Neural cell (in vitro differentiated cells): Measurements from ENCODE around the gene BCL2. TPM values are rescaled to one million over a fixed set of nuclear protein-coding genes. Genes with fewer than 3 reads are reported as not detected.

Experiments
- H2AFZ ChIP-seq: fragments of 200-600, 300-800 bp; sonication (generic), shearing (Covaris generic); 2 replicates; pipeline ENCODE4 v1.6.0; 2014; ENCODE audit warnings: low read depth, mild to moderate bottlenecking, antibody characterized with exemption, low read length, moderate library complexity
- H3F3A ChIP-seq: fragments of 200-600 bp; shearing (Covaris generic); 2 replicates; pipeline ENCODE4 v1.6.1; 2016; ENCODE audit warnings: mild to moderate bottlenecking, moderate library complexity, mixed read lengths, antibody characterized with exemption, low read length; ENCODE audit not compliant: insufficient read depth, poor library complexity, severe bottlenecking
- H3K27ac ChIP-seq: fragments of 200-600, 300-800 bp; sonication (generic), shearing (Covaris generic); 2 replicates; pipeline ENCODE4 v1.5.1; 2014; ENCODE audit warnings: mild to moderate bottlenecking, low read length, moderate library complexity
- H3K27me3 ChIP-seq: fragments of 300-800, 200-600 bp; sonication (generic), shearing (Covaris generic); 2 replicates; pipeline ENCODE4 v1.6.0; 2014; ENCODE audit warnings: mild to moderate bottlenecking, low read depth, low read length, moderate library complexity; ENCODE audit not compliant: insufficient read depth
- H3K36me3 ChIP-seq: fragments of 300-800, 200-600 bp; sonication (generic), shearing (Covaris generic); 2 replicates; pipeline ENCODE4 v1.5.1; 2014; ENCODE audit warnings: mild to moderate bottlenecking, antibody characterized with exemption, low read length, moderate library complexity; ENCODE audit not compliant: insufficient read depth
- H3K4me2 ChIP-seq: fragments of 300-800, 200-600 bp; sonication (generic), shearing (Covaris generic); 2 replicates; pipeline ENCODE4 v1.6.0; 2014; ENCODE audit warnings: mild to moderate bottlenecking, low read length
- H3K4me3 ChIP-seq: fragments of 300-800, 200-600 bp; sonication (generic), shearing (Covaris generic); 2 replicates; pipeline ENCODE4 v1.5.1; 2014; ENCODE audit warnings: mild to moderate bottlenecking, low read length, moderate library complexity
- H3K79me2 ChIP-seq: fragments of 200-600 bp; shearing (Covaris generic); replicated peaks from 2 replicates; pipeline ENCODE4 v1.6.0; 2014; ENCODE audit warnings: mild to moderate bottlenecking, low read length, moderate library complexity; ENCODE audit not compliant: insufficient read depth
- H3K9ac ChIP-seq: fragments of 300-800, 200-600 bp; sonication (generic), shearing (Covaris generic); 2 replicates; pipeline ENCODE4 v1.6.1; 2016; ENCODE audit warnings: mild to moderate bottlenecking, low read length, mixed read lengths
- H3K9me2 ChIP-seq: fragments of 200-600 bp; shearing (Covaris generic); 2 replicates; pipeline ENCODE4 v1.6.1; 2016; ENCODE audit warnings: mild to moderate bottlenecking, low read length, mixed read lengths; ENCODE audit not compliant: insufficient read depth
- H3K9me3 ChIP-seq: fragments of 200-600, 300-800 bp; sonication (generic), shearing (Covaris generic); 2 replicates; pipeline ENCODE4 v1.6.1; 2016; ENCODE audit warnings: mild to moderate bottlenecking, mixed run types, low read length, moderate library complexity, mixed read lengths
- H4K20me1 ChIP-seq: fragments of 200-600 bp; shearing (Covaris generic); 2 replicates; pipeline ENCODE4 v1.6.1; 2016; ENCODE audit warnings: mild to moderate bottlenecking, mixed run types; ENCODE audit not compliant: insufficient read depth
- EP300 ChIP-seq: fragments of 450-650 bp; conservative IDR thresholded peaks from 2 replicates; pipeline ENCODE4 v1.6.1; 2014; ENCODE audit warnings: antibody characterized with exemption, mild to moderate bottlenecking, moderate library complexity; ENCODE audit not compliant: poor library complexity, severe bottlenecking
- EZH2 ChIP-seq: fragments of 200-600, 300-800 bp; shearing (Covaris generic), sonication (generic); IDR thresholded peaks from 2 replicates; pipeline ENCODE4 v1.6.1; 2014; ENCODE audit warnings: antibody characterized with exemption, low read length, borderline replicate concordance, mild to moderate bottlenecking; ENCODE audit not compliant: insufficient read depth, poor library complexity, severe bottlenecking
- MXI1 ChIP-seq: fragments of 450-650 bp; conservative IDR thresholded peaks from 2 replicates; pipeline ENCODE4 v1.6.1; 2014; ENCODE audit warnings: antibody characterized with exemption, mild to moderate bottlenecking; ENCODE audit not compliant: poor library complexity, severe bottlenecking
- POLR2AphosphoS5 ChIP-seq: IDR thresholded peaks from 2 replicates; pipeline ENCODE4 v1.6.1; 2012
- RAD21 ChIP-seq: fragments of 450-650 bp; conservative IDR thresholded peaks from 2 replicates; pipeline ENCODE4 v1.6.1; 2014; ENCODE audit warnings: antibody characterized with exemption, mild to moderate bottlenecking, moderate library complexity
- SMC3 ChIP-seq: fragments of 450-650 bp; conservative IDR thresholded peaks from 2 replicates; pipeline ENCODE4 v1.6.1; 2014; ENCODE audit warnings: antibody characterized with exemption, mild to moderate bottlenecking, moderate library complexity; ENCODE audit not compliant: poor library complexity
- TAF1 ChIP-seq: IDR thresholded peaks from 2 replicates; pipeline ENCODE4 v1.6.1; 2012; ENCODE audit warnings: low read depth
- polyA plus RNA-seq: library from polyadenylated mRNA; depleted of rRNA; stranded (reverse); fragments of >200 nt; gene quantifications from 2 replicates; pipeline ENCODE4 v1.2.3, GENCODE V29; 2014
- TF ChIP-seq, protein P1 (sequence below): fragments of 450-650 bp; IDR thresholded peaks from 2 replicates; pipeline ENCODE4 v1.5.1; 2014; ENCODE audit warnings: antibody characterized with exemption, mild to moderate bottlenecking, moderate library complexity; ENCODE audit not compliant: poor library complexity, severe bottlenecking
- TF ChIP-seq, protein P2 (sequence below): IDR thresholded peaks from 2 replicates; pipeline ENCODE4 v1.6.1; 2012; ENCODE audit warnings: borderline replicate concordance

The BCL2 gene
- polyA plus RNA-seq, 1 donor from 2014 or later = 3.4 TPM

DNA sequence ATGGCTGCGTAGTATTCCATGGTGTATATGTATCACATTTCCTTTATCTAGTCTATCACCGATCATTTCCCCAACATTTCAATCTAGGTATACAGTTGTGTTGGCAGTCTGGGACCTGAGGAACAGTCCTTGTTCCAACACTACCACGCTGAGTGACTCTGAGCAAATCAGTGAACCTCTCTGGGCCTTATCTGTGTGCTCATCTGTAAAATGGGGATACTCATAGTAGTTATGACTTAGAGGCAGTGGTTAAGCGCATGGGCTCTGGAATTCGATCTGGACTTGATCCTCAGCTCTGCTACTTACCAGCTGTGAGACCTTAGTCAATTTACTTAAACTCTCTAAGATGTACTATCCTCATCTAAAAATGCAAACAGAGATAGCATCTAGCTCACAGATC lies 85.1 kb downstream of the BCL2 start:
- Histone ChIP-seq H3K9ac (no peak overlapping the region), H3K4me2 (no peak overlapping the region), H4K20me1 (no peaks in the 10 kb centered on the region), H3K27ac (no peak overlapping the region), H3K79me2 (no peaks in the 10 kb centered on the region), H3K27me3 (no peaks in the 10 kb centered on the region), H2AFZ (no peak overlapping the region), H3F3A (no peaks in the 10 kb centered on the region), H3K9me2 (no peaks in the 10 kb centered on the region), H3K36me3 (no peaks in the 10 kb centered on the region), H3K4me3 (no peak overlapping the region), H3K9me3 (no peaks in the 10 kb centered on the region)
- TF ChIP-seq SMC3 = no peak
- TF ChIP-seq, protein P1, sequence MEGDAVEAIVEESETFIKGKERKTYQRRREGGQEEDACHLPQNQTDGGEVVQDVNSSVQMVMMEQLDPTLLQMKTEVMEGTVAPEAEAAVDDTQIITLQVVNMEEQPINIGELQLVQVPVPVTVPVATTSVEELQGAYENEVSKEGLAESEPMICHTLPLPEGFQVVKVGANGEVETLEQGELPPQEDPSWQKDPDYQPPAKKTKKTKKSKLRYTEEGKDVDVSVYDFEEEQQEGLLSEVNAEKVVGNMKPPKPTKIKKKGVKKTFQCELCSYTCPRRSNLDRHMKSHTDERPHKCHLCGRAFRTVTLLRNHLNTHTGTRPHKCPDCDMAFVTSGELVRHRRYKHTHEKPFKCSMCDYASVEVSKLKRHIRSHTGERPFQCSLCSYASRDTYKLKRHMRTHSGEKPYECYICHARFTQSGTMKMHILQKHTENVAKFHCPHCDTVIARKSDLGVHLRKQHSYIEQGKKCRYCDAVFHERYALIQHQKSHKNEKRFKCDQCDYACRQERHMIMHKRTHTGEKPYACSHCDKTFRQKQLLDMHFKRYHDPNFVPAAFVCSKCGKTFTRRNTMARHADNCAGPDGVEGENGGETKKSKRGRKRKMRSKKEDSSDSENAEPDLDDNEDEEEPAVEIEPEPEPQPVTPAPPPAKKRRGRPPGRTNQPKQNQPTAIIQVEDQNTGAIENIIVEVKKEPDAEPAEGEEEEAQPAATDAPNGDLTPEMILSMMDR = no peak
- no peak for TF ChIP-seq TAF1
- no peak for TF ChIP-seq MXI1
- no peak for TF ChIP-seq RAD21
- no peak for TF ChIP-seq EP300
- TF ChIP-seq POLR2AphosphoS5 = no peak
- TF ChIP-seq, protein P2, sequence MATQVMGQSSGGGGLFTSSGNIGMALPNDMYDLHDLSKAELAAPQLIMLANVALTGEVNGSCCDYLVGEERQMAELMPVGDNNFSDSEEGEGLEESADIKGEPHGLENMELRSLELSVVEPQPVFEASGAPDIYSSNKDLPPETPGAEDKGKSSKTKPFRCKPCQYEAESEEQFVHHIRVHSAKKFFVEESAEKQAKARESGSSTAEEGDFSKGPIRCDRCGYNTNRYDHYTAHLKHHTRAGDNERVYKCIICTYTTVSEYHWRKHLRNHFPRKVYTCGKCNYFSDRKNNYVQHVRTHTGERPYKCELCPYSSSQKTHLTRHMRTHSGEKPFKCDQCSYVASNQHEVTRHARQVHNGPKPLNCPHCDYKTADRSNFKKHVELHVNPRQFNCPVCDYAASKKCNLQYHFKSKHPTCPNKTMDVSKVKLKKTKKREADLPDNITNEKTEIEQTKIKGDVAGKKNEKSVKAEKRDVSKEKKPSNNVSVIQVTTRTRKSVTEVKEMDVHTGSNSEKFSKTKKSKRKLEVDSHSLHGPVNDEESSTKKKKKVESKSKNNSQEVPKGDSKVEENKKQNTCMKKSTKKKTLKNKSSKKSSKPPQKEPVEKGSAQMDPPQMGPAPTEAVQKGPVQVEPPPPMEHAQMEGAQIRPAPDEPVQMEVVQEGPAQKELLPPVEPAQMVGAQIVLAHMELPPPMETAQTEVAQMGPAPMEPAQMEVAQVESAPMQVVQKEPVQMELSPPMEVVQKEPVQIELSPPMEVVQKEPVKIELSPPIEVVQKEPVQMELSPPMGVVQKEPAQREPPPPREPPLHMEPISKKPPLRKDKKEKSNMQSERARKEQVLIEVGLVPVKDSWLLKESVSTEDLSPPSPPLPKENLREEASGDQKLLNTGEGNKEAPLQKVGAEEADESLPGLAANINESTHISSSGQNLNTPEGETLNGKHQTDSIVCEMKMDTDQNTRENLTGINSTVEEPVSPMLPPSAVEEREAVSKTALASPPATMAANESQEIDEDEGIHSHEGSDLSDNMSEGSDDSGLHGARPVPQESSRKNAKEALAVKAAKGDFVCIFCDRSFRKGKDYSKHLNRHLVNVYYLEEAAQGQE = no peak
- TF ChIP-seq EZH2 = no peak

DNA sequence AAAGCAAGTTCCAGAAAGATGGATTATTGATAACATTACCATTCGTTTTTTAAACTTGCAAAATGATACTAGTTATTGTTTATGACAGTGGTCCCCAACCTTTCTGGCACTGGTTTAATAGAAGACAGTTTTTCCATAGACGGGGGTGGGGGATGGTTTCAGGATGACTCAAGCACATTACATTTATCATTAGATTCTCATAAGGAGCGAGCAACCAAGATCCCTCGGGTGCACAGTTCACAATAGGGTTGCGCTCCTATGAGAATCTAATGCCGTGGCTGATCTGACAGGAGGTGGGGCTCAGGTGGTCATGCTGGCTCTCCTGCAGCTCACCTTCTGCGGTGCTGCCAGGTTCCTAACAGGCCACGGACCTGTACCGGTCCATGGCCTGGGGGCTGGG lies 86.2 kb downstream of the BCL2 start:
- no peak overlapping the region for H3K4me2 ChIP-seq
- no peaks in the 10 kb centered on the region for H3K27me3 ChIP-seq
- TF ChIP-seq EP300 (no peak), TAF1 (no peak), RAD21 (no peak), EZH2 (no peak), MXI1 (no peak), POLR2AphosphoS5 (no peak)
- TF ChIP-seq, protein P2 = no peak
- TF ChIP-seq, protein P1 = no peak

More for the DNA sequence above, 86.2 kb downstream of the BCL2 start:
- H3F3A ChIP-seq = no peaks in the 10 kb centered on the region
- H3K36me3 ChIP-seq = no peaks in the 10 kb centered on the region
- H3K4me3 ChIP-seq = no peak overlapping the region
- H3K9me2 ChIP-seq = no peaks in the 10 kb centered on the region
- no peak overlapping the region for H3K9ac ChIP-seq
- no peaks in the 10 kb centered on the region for H3K79me2 ChIP-seq
- H2AFZ ChIP-seq = no peak overlapping the region
- no peaks in the 10 kb centered on the region for H4K20me1 ChIP-seq
- H3K27ac ChIP-seq = no peak overlapping the region
- H3K9me3 ChIP-seq = no peaks in the 10 kb centered on the region
